ENCODE measurements around the gene TCP10L. TPM values are rescaled to one million over a fixed set of nuclear protein-coding genes. Genes with fewer than 3 reads are reported as not detected.

The TCP10L gene
- total RNA-seq, 1 donor from 2014 or later, result 3.9 TPM

DNA sequence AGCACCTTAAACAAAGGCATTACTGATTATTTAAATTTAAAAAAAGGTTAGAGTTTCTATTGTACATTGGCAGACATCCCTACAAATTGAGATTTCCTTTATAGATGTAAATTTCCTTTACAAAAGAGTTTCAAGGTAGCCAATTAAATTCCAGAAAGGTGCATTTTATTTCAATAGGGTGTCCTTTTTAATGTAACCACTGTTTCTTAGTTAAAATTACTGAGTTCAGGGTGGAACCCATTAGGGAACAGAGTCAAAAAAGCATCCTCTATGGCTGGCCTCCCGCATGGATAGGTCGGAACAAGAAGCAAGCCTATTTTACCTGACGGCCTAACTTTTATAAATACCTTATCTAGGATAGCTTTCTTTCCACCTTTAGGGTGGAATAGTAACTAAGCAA, 24.4 kb downstream of the TCP10L start:
- H3K36me3 ChIP-seq, result no peaks in the 10 kb centered on the region
- peaks cover 0 to 8% of the 10 kb centered on the region in 2 donors for H3K4me1 ChIP-seq
- H3K4me3 ChIP-seq, result no peak overlapping the region
- intact Hi-C loops (cut with DNase I), result no loop called here
- no peaks in the 10 kb centered on the region for H3K27me3 ChIP-seq
- DNase-seq (ENCODE audit: low spot score in 2 of 2), result no peak
- H3K27ac ChIP-seq, result no peak overlapping the region
- H3K9me3 ChIP-seq, result no peaks in the 10 kb centered on the region
- no peak for TF ChIP-seq CTCF (IDR thresholded peaks at IDR 0.05)

DNA sequence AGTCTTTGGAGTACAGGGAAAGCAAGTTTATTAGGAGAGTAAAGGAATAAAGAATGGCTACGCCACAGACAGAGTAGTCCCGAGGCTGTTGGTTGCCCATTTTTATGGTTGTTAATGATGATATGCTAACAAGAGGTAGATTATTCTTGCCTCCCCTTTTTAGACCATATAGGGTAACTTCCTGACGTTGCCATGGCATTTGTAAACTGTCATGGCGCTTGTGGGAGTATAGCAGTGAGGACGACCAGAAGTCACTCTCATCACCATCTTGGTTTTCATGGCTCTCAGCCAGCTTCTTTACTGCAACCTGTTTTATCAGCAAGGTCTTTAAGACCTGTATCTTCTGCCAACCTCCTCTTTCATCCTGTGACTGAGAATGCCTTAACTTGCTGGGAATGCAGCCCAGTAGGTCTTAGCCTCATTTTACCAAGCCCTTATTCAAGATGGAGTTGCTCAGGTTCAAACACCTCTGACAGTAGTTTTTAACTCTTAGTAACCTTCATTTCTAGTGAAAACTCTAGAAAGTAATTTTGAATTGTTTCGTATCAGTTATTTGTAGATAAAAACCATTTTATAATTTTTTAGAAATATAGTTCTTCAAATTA, 26.2 kb downstream of the TCP10L start:
- no peak for DNase-seq (ENCODE audit: low spot score in 2 of 2)
- Histone ChIP-seq H3K36me3 (no peaks in the 10 kb centered on the region), H3K4me3 (no peak overlapping the region), H3K27me3 (no peaks in the 10 kb centered on the region), H3K27ac (no peak overlapping the region), H3K4me1 (peaks cover 0 to 3% of the 10 kb centered on the region in 2 donors), H3K9me3 (no peaks in the 10 kb centered on the region)
- intact Hi-C loops (cut with DNase I), result no loop called here
- no peak for TF ChIP-seq CTCF (IDR thresholded peaks at IDR 0.05)

DNA sequence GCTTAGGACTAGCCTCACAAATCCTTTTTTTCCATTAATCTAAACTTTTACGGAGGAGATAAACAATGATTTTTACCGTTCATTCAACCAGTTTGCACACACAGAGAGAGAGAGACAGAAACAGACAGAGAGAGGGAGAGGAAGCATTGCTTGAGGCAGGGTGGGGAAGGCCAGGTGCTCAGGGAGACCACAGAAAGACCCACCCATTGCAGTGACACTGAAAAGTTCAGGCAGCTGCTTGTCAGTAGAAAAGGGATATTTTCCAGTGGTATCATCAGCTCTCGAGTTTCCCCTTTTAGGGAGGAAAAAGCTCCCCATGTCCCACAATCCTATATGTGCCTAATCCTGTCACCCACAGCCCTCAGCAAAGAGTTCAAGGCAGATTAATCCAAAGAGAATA, 27.2 kb downstream of the TCP10L start:
- intact Hi-C loops (cut with DNase I), result no loop called here
- no peak for DNase-seq (ENCODE audit: low spot score in 2 of 2)
- Histone ChIP-seq H3K9me3 (no peaks in the 10 kb centered on the region), H3K4me3 (no peak overlapping the region), H3K36me3 (no peaks in the 10 kb centered on the region), H3K27ac (no peak overlapping the region), H3K4me1 (peaks cover 0 to 3% of the 10 kb centered on the region in 2 donors), H3K27me3 (no peaks in the 10 kb centered on the region)
- no peak for TF ChIP-seq CTCF (IDR thresholded peaks at IDR 0.05)

- no peaks in the 10 kb centered on the region for H3K9me3 ChIP-seq
- intact Hi-C loops (cut with DNase I), result no loop called here
- H3K36me3 ChIP-seq, result no peaks in the 10 kb centered on the region
- H3K4me3 ChIP-seq, result no peak overlapping the region
- no peak for TF ChIP-seq CTCF (IDR thresholded peaks at IDR 0.05)
- no peak for DNase-seq (ENCODE audit: low spot score in 2 of 2)
- no peak overlapping the region for H3K27ac ChIP-seq
- H3K27me3 ChIP-seq, result no peaks in the 10 kb centered on the region
- no peaks in the 10 kb centered on the region for H3K4me1 ChIP-seq
Observed at GRCh38 chr21:32554832-32555638, 30.3 kb downstream of the TCP10L start.

DNA sequence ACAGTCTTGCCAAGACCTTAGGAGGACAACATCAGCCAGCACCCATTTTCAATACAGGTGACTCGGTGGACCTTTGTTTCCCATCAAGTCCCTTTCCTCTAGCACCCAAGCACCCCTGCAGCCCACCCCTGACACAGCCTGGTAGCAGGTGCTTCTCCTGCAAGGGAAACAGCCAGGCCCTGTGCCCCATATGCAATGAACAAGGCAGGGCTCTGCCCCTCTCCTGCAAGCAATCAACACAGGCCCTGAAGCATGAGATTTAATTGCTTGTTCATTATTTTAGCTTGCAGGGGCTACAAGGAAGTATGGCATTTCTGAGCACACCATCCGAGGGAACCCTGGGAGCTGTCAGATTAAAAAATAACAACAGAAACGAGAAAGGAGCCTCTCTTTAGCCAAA, 35.4 kb downstream of the TCP10L start:
- H3K9me3 ChIP-seq, result no peaks in the 10 kb centered on the region
- H3K27ac ChIP-seq, result no peak overlapping the region
- DNase-seq (ENCODE audit: low spot score in 2 of 2), result no peak
- H3K27me3 ChIP-seq, result no peaks in the 10 kb centered on the region
- no peaks in the 10 kb centered on the region for H3K4me1 ChIP-seq
- TF ChIP-seq CTCF (IDR thresholded peaks at IDR 0.05), result no peak
- intact Hi-C loops (cut with DNase I), result no loop called here
- no peaks in the 10 kb centered on the region for H3K36me3 ChIP-seq
- H3K4me3 ChIP-seq, result no peak overlapping the region
